ENCODE results near the gene LRSAM1.

Gene LRSAM1

GRCh38 chr9:127424676-127424999 is 26.7 kb upstream of the LRSAM1 start:
- no peak for DNase-seq (ENCODE audit: insufficient read length, low spot score)
- FAIRE-seq = no peak

- FAIRE-seq (no peak), DNase-seq (ENCODE audit: insufficient read length, low spot score) (no peak)
Observed at GRCh38 chr9:127426756-127427155, 24.6 kb upstream of the LRSAM1 start.

- FAIRE-seq (no peak), DNase-seq (ENCODE audit: insufficient read length, low spot score) (no peak)
Observed at GRCh38 chr9:127428348-127428747, 23.0 kb upstream of the LRSAM1 start.

- FAIRE-seq (no peak), DNase-seq (ENCODE audit: insufficient read length, low spot score) (no peak)
Observed at GRCh38 chr9:127430415-127430814, 20.9 kb upstream of the LRSAM1 start.

- FAIRE-seq = no peak
- no peak for DNase-seq (ENCODE audit: insufficient read length, low spot score)
Observed at GRCh38 chr9:127437497-127438264, 13.6 kb upstream of the LRSAM1 start.

GRCh38 chr9:127438394-127438793 is 12.9 kb upstream of the LRSAM1 start:
- FAIRE-seq (no peak), DNase-seq (ENCODE audit: insufficient read length, low spot score) (no peak)

- FAIRE-seq = no peak
- DNase-seq (ENCODE audit: insufficient read length, low spot score) = no peak
Observed at GRCh38 chr9:127444283-127444920, 6.9 kb upstream of the LRSAM1 start.

- DNase-seq (ENCODE audit: insufficient read length, low spot score) (no peak), FAIRE-seq (no peak)
Observed at GRCh38 chr9:127444921-127445850, 6.1 kb upstream of the LRSAM1 start.

GRCh38 chr9:127445851-127446712 is 5.2 kb upstream of the LRSAM1 start:
- FAIRE-seq (no peak), DNase-seq (ENCODE audit: insufficient read length, low spot score) (no peak)

- FAIRE-seq = no peak
- no peak for DNase-seq (ENCODE audit: insufficient read length, low spot score)
Observed at GRCh38 chr9:127446713-127447415, 4.4 kb upstream of the LRSAM1 start.

GRCh38 chr9:127447416-127448111 is 3.7 kb upstream of the LRSAM1 start:
- DNase-seq (ENCODE audit: insufficient read length, low spot score) (no peak), FAIRE-seq (no peak)

GRCh38 chr9:127448112-127448805 is 3.1 kb upstream of the LRSAM1 start:
- FAIRE-seq (no peak), DNase-seq (ENCODE audit: insufficient read length, low spot score) (no peak)

GRCh38 chr9:127449332-127449966 is 1.9 kb upstream of the LRSAM1 start:
- no peak for DNase-seq (ENCODE audit: insufficient read length, low spot score)
- FAIRE-seq = no peak

GRCh38 chr9:127450243-127450760 is 1.0 kb upstream of the LRSAM1 start:
- DNase-seq (ENCODE audit: insufficient read length, low spot score) = no peak
- FAIRE-seq = no peak

GRCh38 chr9:127451608-127451857 is 223 bp downstream of the LRSAM1 start:
- DNase-seq (ENCODE audit: insufficient read length, low spot score) (no peak), FAIRE-seq (no peak)

- FAIRE-seq = no peak
Observed at GRCh38 chr9:127451858-127452656, 747 bp downstream of the LRSAM1 start.

GRCh38 chr9:127452691-127453090 is 1.4 kb downstream of the LRSAM1 start:
- no peak for FAIRE-seq
- DNase-seq (ENCODE audit: insufficient read length, low spot score) = no peak

More at GRCh38 chr9:127451858-127452656, 747 bp downstream of the LRSAM1 start:
- DNase-seq (ENCODE audit: insufficient read length, low spot score) = peak; percentile 54
